ENCODE results near the gene SLC10A3. TPM values are rescaled to one million over a fixed set of nuclear protein-coding genes. Genes with fewer than 3 reads are reported as not detected.

The SLC10A3 gene
- total RNA-seq, 1 experiment from 2014 or later = 32.1 TPM

- no peak overlapping the region for H2AFZ ChIP-seq (ENCODE audit: low read length)
- H3K4me3 ChIP-seq (ENCODE audit: low read length) = peak overlapping the region; percentile 81; the same call in 1 of the 2 replicates
- DNase-seq = no peak
- peaks cover 6% of the 10 kb centered on the region for H3K4me1 ChIP-seq (ENCODE audit: low read length)
- H3K9ac ChIP-seq (ENCODE audit: low read length) = peak overlapping the region; percentile 74
- peak overlapping the region; percentile 80 for H3K4me2 ChIP-seq (ENCODE audit: low read depth, low read length, poor library complexity, severe bottlenecking)
- H4K20me1 ChIP-seq (ENCODE audit: insufficient read depth, low read depth, low read length) = no peaks in the 10 kb centered on the region
- no peaks in the 10 kb centered on the region for H3K36me3 ChIP-seq (ENCODE audit: insufficient read depth, low read length)
- H3K79me2 ChIP-seq (ENCODE audit: low read length) = peaks cover 6% of the 10 kb centered on the region; the same call in 1 of the 2 replicates
- no peaks in the 10 kb centered on the region for H3K27me3 ChIP-seq (ENCODE audit: low read length)
- H3K9me2 ChIP-seq (replicated peaks; ENCODE audit: insufficient read depth, low read length) = no peaks in the 10 kb centered on the region
- H3K9me3 ChIP-seq (ENCODE audit: low read length) = no peaks in the 10 kb centered on the region
- H3K27ac ChIP-seq (ENCODE audit: low read length) = no peak overlapping the region
These were observed 30.6 kb downstream of the SLC10A3 start for GRCh38 chrX:154459832-154460231.

DNA sequence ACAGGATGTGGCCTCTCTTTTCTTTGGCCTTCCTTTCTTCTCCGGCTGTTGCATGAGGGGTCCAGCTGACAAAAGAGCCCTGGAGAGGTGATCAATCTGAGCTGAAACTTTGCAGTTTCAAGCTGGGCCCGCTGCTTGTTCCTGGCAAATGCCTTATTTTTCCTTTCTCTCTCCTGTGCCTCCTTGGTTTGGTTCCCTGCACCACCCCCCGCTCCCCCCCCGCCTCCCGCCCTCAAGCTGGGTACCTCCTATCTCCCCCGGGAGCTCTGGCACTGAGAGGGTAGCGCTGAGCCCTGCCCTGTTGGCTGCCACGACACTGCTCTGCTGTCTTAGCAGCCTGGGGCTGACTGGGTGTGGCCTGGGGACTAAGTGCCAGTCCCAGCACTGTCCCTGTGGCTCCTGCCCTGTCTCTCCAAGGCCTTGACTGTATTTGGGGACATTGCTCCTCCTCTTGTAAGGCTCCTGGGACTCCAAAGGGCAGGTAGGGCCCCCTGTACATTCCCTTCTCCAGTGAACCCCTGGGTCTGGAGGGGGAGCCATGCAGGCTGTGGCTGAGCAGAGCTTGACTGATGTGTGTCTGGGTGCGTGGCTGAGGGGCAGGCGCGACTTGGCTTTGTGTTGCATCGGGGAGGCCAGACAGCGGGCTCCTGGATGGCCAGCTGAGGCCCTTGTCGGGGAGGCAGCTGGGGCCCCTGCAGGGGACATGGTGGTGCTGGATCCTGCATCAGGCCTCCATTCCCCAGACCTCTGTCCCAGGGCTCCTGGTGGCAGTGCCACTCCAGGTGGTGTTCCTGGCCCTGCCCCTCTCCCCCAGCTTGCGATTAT lies 31.3 kb downstream of the SLC10A3 start:
- peak overlapping the region; percentile 81 for H3K4me3 ChIP-seq (ENCODE audit: low read length)
- no peak overlapping the region for H2AFZ ChIP-seq (ENCODE audit: low read length)
- no peaks in the 10 kb centered on the region for H4K20me1 ChIP-seq (ENCODE audit: insufficient read depth, low read depth, low read length)
- H3K4me2 ChIP-seq (ENCODE audit: low read depth, low read length, poor library complexity, severe bottlenecking) = peak overlapping the region; percentile 80
- H3K79me2 ChIP-seq (ENCODE audit: low read length) = peaks cover 6% of the 10 kb centered on the region; the same call in 1 of the 2 replicates
- H3K4me1 ChIP-seq (ENCODE audit: low read length) = peaks cover 6% of the 10 kb centered on the region
- H3K9ac ChIP-seq (ENCODE audit: low read length) = peak overlapping the region; percentile 74
- no peaks in the 10 kb centered on the region for H3K9me2 ChIP-seq (replicated peaks; ENCODE audit: insufficient read depth, low read length)
- H3K27me3 ChIP-seq (ENCODE audit: low read length) = no peaks in the 10 kb centered on the region
- no peaks in the 10 kb centered on the region for H3K9me3 ChIP-seq (ENCODE audit: low read length)
- no peak for DNase-seq
- no peaks in the 10 kb centered on the region for H3K36me3 ChIP-seq (ENCODE audit: insufficient read depth, low read length)
- no peak overlapping the region for H3K27ac ChIP-seq (ENCODE audit: low read length)

GRCh38 chrX:154458116-154458953 lies 32.1 kb downstream of the SLC10A3 start, which contains the start of gene PLXNA3:
Gene PLXNA3 (plus strand): TSS chrX:154458281. CDS start chrX:154460184, 1,903 bp downstream.
- Histone ChIP-seq H3K4me2 (ENCODE audit: low read depth, low read length, poor library complexity, severe bottlenecking) (peak within 1 kb of the TSS; percentile 80), H3K79me2 (ENCODE audit: low read length) (peaks cover 6% of the 10 kb centered on the region; the same call in 1 of the 2 replicates), H3K27ac (ENCODE audit: low read length) (no peak within 1 kb of the TSS), H3K9me3 (ENCODE audit: low read length) (no peaks in the 10 kb centered on the region), H4K20me1 (ENCODE audit: insufficient read depth, low read depth, low read length) (no peaks in the 10 kb centered on the region), H3K9ac (ENCODE audit: low read length) (peak within 1 kb of the TSS; percentile 74), H3K9me2 (replicated peaks; ENCODE audit: insufficient read depth, low read length) (no peaks in the 10 kb centered on the region), H3K4me3 (ENCODE audit: low read length) (peak within 1 kb of the TSS; percentile 81), H3K36me3 (ENCODE audit: insufficient read depth, low read length) (no peaks in the 10 kb centered on the region), H3K27me3 (ENCODE audit: low read length) (no peaks in the 10 kb centered on the region), H3K4me1 (ENCODE audit: low read length) (peaks cover 6% of the 10 kb centered on the region), H2AFZ (ENCODE audit: low read length) (no peak within 1 kb of the TSS)
- peak; percentile 71 for DNase-seq

DNA sequence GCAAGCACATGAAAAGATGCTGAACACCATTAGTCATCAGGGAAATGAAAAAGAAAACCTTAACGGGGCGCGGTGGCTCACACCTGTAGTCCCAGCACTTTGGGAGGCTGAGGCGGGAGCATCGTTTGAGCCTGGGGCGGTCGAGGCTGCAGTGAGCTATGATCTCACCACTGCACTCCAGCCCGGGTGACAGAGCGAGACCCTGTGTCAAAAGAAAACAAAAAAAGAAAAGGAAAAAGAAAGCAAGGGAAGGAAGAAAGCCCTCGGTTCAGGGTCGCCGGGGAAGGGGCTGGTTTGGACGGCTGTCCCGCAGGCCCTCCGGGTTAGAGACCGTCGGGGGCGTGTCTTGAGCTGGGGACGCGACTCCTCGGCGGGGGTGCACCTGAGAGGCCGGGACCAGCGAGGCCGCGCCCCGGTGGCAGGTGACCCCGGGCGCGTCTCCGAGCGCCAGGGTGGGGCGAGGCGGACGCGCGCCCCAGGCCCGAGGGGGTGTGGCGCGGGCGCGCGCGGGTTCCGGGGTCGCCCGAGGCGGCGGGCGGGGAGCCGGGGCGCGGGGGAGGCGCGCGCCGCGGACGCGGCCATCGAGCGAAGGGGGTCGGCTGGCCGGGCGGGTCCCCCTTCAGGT lies 32.8 kb downstream of the SLC10A3 start:
- peak overlapping the region; percentile 74; the same call in 1 of the 2 replicates for H3K9ac ChIP-seq (ENCODE audit: low read length)

DNA sequence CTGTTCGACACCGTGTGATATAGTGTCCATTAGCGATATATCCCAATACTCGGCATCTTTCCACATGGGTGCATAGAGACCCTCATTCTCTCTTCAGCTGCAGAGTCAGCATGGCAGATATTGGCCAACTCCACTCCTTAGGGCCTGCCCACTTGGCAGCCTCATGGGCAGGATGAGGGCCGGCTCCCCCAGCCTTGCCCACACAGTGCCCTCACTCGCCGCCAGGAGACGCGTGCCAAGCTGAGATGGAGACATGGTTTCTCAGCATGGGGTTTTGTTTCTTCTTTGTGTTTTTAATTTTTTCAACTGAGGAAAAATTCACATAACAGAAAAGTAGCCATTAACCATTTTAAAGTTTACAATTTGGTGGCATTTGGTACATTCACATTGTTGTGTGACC lies 37.6 kb downstream of the SLC10A3 start:
- Histone ChIP-seq H3K4me2 (ENCODE audit: low read depth, low read length, poor library complexity, severe bottlenecking) (no peak overlapping the region), H3K4me1 (ENCODE audit: low read length) (no peaks in the 10 kb centered on the region), H3K79me2 (ENCODE audit: low read length) (no peaks in the 10 kb centered on the region), H3K27ac (ENCODE audit: low read length) (no peak overlapping the region), H3K4me3 (ENCODE audit: low read length) (no peak overlapping the region), H3K9ac (ENCODE audit: low read length) (no peak overlapping the region), H3K9me2 (replicated peaks; ENCODE audit: insufficient read depth, low read length) (no peaks in the 10 kb centered on the region), H4K20me1 (ENCODE audit: insufficient read depth, low read depth, low read length) (no peaks in the 10 kb centered on the region), H3K36me3 (ENCODE audit: insufficient read depth, low read length) (no peaks in the 10 kb centered on the region), H3K27me3 (ENCODE audit: low read length) (no peaks in the 10 kb centered on the region), H2AFZ (ENCODE audit: low read length) (no peak overlapping the region), H3K9me3 (ENCODE audit: low read length) (no peaks in the 10 kb centered on the region)
- no peak for DNase-seq

More for the DNA sequence above, 32.8 kb downstream of the SLC10A3 start:
- Histone ChIP-seq H3K4me2 (ENCODE audit: low read depth, low read length, poor library complexity, severe bottlenecking) (peak overlapping the region; percentile 44), H3K79me2 (ENCODE audit: low read length) (peaks cover 6% of the 10 kb centered on the region; the same call in 1 of the 2 replicates), H4K20me1 (ENCODE audit: insufficient read depth, low read depth, low read length) (no peaks in the 10 kb centered on the region), H3K4me3 (ENCODE audit: low read length) (peak overlapping the region; percentile 81; the same call in 1 of the 2 replicates), H3K4me1 (ENCODE audit: low read length) (peaks cover 6% of the 10 kb centered on the region), H3K36me3 (ENCODE audit: insufficient read depth, low read length) (no peaks in the 10 kb centered on the region), H3K27ac (ENCODE audit: low read length) (no peak overlapping the region), H3K27me3 (ENCODE audit: low read length) (no peaks in the 10 kb centered on the region), H3K9me3 (ENCODE audit: low read length) (no peaks in the 10 kb centered on the region), H2AFZ (ENCODE audit: low read length) (no peak overlapping the region), H3K9me2 (replicated peaks; ENCODE audit: insufficient read depth, low read length) (no peaks in the 10 kb centered on the region)
- peak; percentile 74 for DNase-seq

DNA sequence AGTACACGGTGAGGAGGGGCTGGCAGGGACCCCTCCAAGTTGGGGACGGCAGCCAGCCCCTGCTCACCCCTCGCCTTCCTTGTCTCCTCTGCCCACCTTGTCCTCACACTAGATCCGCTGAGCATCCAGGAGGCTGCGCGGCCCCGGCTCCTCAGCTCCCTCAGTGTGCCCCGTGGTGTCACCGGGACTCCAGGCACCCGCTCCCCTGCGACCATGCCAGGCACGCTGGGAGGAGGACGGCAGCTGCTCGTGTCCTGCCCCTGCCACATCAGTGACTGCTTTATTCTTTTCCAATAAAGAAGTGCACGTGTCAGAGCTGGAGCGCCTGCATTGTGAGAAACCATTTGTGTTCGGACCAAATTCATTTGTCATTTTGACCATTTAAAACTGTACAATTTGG lies 40.1 kb downstream of the SLC10A3 start:
- no peaks in the 10 kb centered on the region for H3K9me3 ChIP-seq (ENCODE audit: low read length)
- H3K36me3 ChIP-seq (ENCODE audit: insufficient read depth, low read length) = no peaks in the 10 kb centered on the region
- H3K4me3 ChIP-seq (ENCODE audit: low read length) = no peak overlapping the region
- no peak overlapping the region for H3K27ac ChIP-seq (ENCODE audit: low read length)
- H3K4me1 ChIP-seq (ENCODE audit: low read length) = no peaks in the 10 kb centered on the region; the same call in 1 of the 2 replicates
- no peaks in the 10 kb centered on the region for H4K20me1 ChIP-seq (ENCODE audit: insufficient read depth, low read depth, low read length)
- no peak overlapping the region for H3K4me2 ChIP-seq (ENCODE audit: low read depth, low read length, poor library complexity, severe bottlenecking)
- DNase-seq = no peak
- no peaks in the 10 kb centered on the region for H3K9me2 ChIP-seq (replicated peaks; ENCODE audit: insufficient read depth, low read length)
- no peak overlapping the region for H2AFZ ChIP-seq (ENCODE audit: low read length)
- no peak overlapping the region for H3K9ac ChIP-seq (ENCODE audit: low read length)
- peaks cover under 1% of the 10 kb centered on the region; the same call in 1 of the 2 replicates for H3K79me2 ChIP-seq (ENCODE audit: low read length)
- H3K27me3 ChIP-seq (ENCODE audit: low read length) = no peaks in the 10 kb centered on the region

DNA sequence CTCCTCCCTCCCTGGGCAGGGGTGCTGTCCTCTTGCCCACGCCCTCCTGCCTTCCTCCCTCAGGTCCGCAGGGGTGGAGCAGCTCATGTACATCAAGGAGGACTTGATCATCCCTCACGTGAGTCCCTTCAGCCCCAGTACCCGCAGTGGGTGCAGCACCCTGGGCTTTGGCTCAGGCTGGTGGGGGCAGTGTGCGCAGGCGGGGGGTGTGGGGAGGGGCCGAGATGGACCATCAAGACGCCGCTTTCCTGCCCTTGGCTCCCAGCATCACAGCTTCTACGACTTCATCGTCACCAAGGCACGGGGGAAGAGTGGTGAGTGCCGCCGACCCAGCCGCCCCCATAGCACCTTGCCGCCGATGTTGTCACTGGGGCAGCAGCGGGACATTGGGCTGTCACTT lies 40.8 kb downstream of the SLC10A3 start:
- Histone ChIP-seq H3K4me3 (ENCODE audit: low read length) (no peak overlapping the region), H3K79me2 (ENCODE audit: low read length) (peaks cover 7% of the 10 kb centered on the region), H3K36me3 (ENCODE audit: insufficient read depth, low read length) (no peaks in the 10 kb centered on the region), H3K27ac (ENCODE audit: low read length) (no peak overlapping the region), H3K9me3 (ENCODE audit: low read length) (no peaks in the 10 kb centered on the region), H3K4me1 (ENCODE audit: low read length) (peaks cover 7% of the 10 kb centered on the region), H3K27me3 (ENCODE audit: low read length) (no peaks in the 10 kb centered on the region), H4K20me1 (ENCODE audit: insufficient read depth, low read depth, low read length) (no peaks in the 10 kb centered on the region), H2AFZ (ENCODE audit: low read length) (no peak overlapping the region), H3K4me2 (ENCODE audit: low read depth, low read length, poor library complexity, severe bottlenecking) (no peak overlapping the region), H3K9ac (ENCODE audit: low read length) (no peak overlapping the region), H3K9me2 (replicated peaks; ENCODE audit: insufficient read depth, low read length) (no peaks in the 10 kb centered on the region)
- DNase-seq = no peak
